Measurements from ENCODE around the gene INTS3. TPM values are rescaled to one million over a fixed set of nuclear protein-coding genes. Genes with fewer than 3 reads are reported as not detected.

The INTS3 gene
- total and polyA plus RNA-seq, 10 of the 15 experiments (the other 5 are each of a cell fraction or from before 2014, with no cell fraction given): 12.6 to 87.4 (median 30.8) TPM

GRCh38 chr1:153727463-153728304 is at the start of gene INTS3 (continued):
- TF ChIP-seq E2F8 (IDR thresholded peaks at IDR 0.05; ENCODE audit: low read depth, partially characterized antibody): no peak
- TF ChIP-seq E2F4 (IDR thresholded peaks at IDR 0.05; ENCODE audit: low read depth, low read length): no peak
- TF ChIP-seq IRF5 (IDR thresholded peaks at IDR 0.05; ENCODE audit: borderline replicate concordance): no peak
- TF ChIP-seq YBX1 (IDR thresholded peaks at IDR 0.05): no peak
- TF ChIP-seq ZBTB33 (IDR thresholded peaks at IDR 0.05): no peak
- no peak for TF ChIP-seq BCLAF1 (IDR thresholded peaks at IDR 0.05)
- no peak for TF ChIP-seq STAT3 (IDR thresholded peaks at IDR 0.05; ENCODE audit: low read depth, low read length)
- TF ChIP-seq KAT2A (conservative IDR thresholded peaks at IDR 0.05; ENCODE audit: control insufficient read depth, low read depth, low read length): no peak
- TF ChIP-seq TCF3 (IDR thresholded peaks at IDR 0.05; ENCODE audit: borderline replicate concordance, insufficient read depth, low read depth, low read length): no peak
- TF ChIP-seq FOS (IDR thresholded peaks at IDR 0.05; ENCODE audit: borderline replicate concordance, extremely low read depth, insufficient read length): peak; percentile 84
- TF ChIP-seq RCOR1 (conservative IDR thresholded peaks at IDR 0.05; ENCODE audit: low read depth, low read length): 0 out of 2 replicates have a peak, but pooled peaks have one; percentile 30
- peak; percentile 76 for TF ChIP-seq POLR2AphosphoS5 (IDR thresholded peaks at IDR 0.05; ENCODE audit: low read length)
- TF ChIP-seq NBN (IDR thresholded peaks at IDR 0.05): 0 out of 2 replicates have a peak, but pooled peaks have one; percentile 44
- no peak for TF ChIP-seq REST (IDR thresholded peaks at IDR 0.05; ENCODE audit: low read depth, low read length)

All from GM12878 (cell line).